Thyroid gland (tissue), 4 donors: ENCODE data around the gene CXCL16.

Experiments
- CTCF ChIP-seq, 6 experiments: fragments of 200-600 bp in 3 of 6; fragments of 450-650 bp in 3 of 6; sonication (generic) in 3 of 6; IDR thresholded peaks; one replicate each; pipeline ENCODE4 v1.5.1; 2016 to 2019; ENCODE audit warnings: antibody characterized with exemption in 6 of 6, mild to moderate bottlenecking in 2 of 6, inconsistent platforms in 1 of 6, moderate library complexity in 1 of 6
- POLR2A ChIP-seq, 2 donors: fragments of 450-650 bp; IDR thresholded peaks; one replicate each; pipeline ENCODE4 v1.6.1; 2017; ENCODE audit warnings: antibody characterized with exemption in 2 of 2, mild to moderate bottlenecking in 2 of 2, moderate library complexity in 1 of 2

DNA sequence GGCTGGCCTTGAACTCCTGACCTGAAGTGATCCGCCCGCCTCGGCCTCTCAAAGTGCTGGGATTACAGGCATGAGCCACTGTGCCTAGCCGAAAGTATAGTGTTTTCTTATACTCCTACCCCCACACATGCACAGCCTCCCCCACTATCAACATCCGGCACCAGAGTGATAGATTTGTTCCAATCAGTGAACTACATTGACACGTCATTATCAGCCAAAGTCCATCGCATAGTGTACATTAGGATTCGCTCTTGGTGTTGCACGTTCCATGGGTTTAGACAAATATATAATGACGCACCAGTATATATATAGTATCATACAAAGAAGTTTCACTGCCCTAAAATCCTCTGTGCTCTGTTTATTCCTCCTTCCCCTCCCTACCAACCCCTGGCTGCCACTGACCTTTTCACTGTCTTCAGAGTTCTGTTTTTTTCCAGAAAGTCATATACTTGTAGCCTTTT, 20.1 kb upstream of the CXCL16 start:
- TF ChIP-seq CTCF (IDR thresholded peaks at IDR 0.05) (no peak), POLR2A (IDR thresholded peaks at IDR 0.05) (no peak)
